Upper lobe of left lung (tissue), 6 donors: Measurements from ENCODE around the gene SAMD3. TPM values are rescaled to one million over a fixed set of nuclear protein-coding genes. Genes with fewer than 3 reads are reported as not detected.

ENCODE experiments used
- ATAC-seq, 2 donors: fragments of 200-7000 bp; cut with Tn5 transposase; one replicate each; pipeline ENCODE4 v1.9.1; 2022; ENCODE audit warnings: mild to moderate bottlenecking in 2 of 2, moderate library complexity in 2 of 2; ENCODE audit not compliant: low FRiP score in 2 of 2
- DNase-seq, 2 donors: peaks; one replicate each; pipeline ENCODE4 v3.0.0-alpha.2; 2019 to 2020
- H3K27ac ChIP-seq, 4 donors: fragments of 200-600 bp; sonication (generic); one replicate each; pipeline ENCODE4 v1.5.1; 2016 to 2019
- H3K27me3 ChIP-seq, 4 donors: fragments of 200-600 bp; sonication (generic); one replicate each; pipeline ENCODE4 v1.5.1; 2017 to 2019
- H3K36me3 ChIP-seq, 4 donors: fragments of 200-600 bp; sonication (generic); one replicate each; pipeline ENCODE4 v1.5.1; 2016 to 2019
- H3K4me1 ChIP-seq, 4 donors: fragments of 200-600 bp; sonication (generic); one replicate each; pipeline ENCODE4 v1.5.1; 2018 to 2019
- H3K4me3 ChIP-seq, 4 donors: fragments of 200-600 bp; sonication (generic); one replicate each; pipeline ENCODE4 v1.5.1; 2017 to 2019; ENCODE audit warnings: mild to moderate bottlenecking in 2 of 4, moderate library complexity in 1 of 4
- H3K9me3 ChIP-seq, 4 donors: fragments of 200-600 bp; sonication (generic); one replicate each; pipeline ENCODE4 v1.5.1; 2018 to 2019
- CTCF ChIP-seq, 6 experiments: fragments of 450-650 bp in 4 of 6; fragments of 200-600 bp in 2 of 6; sonication (generic) in 2 of 6; IDR thresholded peaks; one replicate each; pipeline ENCODE4 v1.5.1; 2016 to 2019; ENCODE audit warnings: antibody characterized with exemption in 6 of 6
- EP300 ChIP-seq, 4 donors: sonication (generic); formaldehyde crosslinking; IDR thresholded peaks; one replicate each; pipeline ENCODE4 v1.5.1; 2017; ENCODE audit warnings: antibody characterized with exemption in 4 of 4, control low read depth in 2 of 4
- POLR2A ChIP-seq, 4 donors: fragments of 450-650 bp; IDR thresholded peaks; one replicate each; pipeline ENCODE4 v1.5.1; 2016 to 2017; ENCODE audit warnings: antibody characterized with exemption in 4 of 4, mild to moderate bottlenecking in 2 of 4
- POLR2AphosphoS5 ChIP-seq, 2 donors: sonication (generic); formaldehyde crosslinking; IDR thresholded peaks; one replicate each; pipeline ENCODE4 v1.5.1; 2017; ENCODE audit warnings: antibody characterized with exemption in 2 of 2
- WGBS, 2 donors: methylation state at CpG; one replicate each; pipeline ENCODE4 v1.1.5; 2017 to 2018; 5-methylcytosine and 5-hydroxymethylcytosine counted together
- total RNA-seq, 6 donors: library from RNA; depleted of rRNA in 4 of 6; stranded (reverse); fragments of >200 nt in 4 of 6; gene quantifications; one replicate each; pipeline versions ENCODE4 v1.1.0 to v1.2.1, GENCODE V29; 2016 to 2021
- donor health status: DM: no; HTN: no; CAD: no; lungs with moderate emphysema.
- donor health status: DM: no; HTN: yes; CAD: no; lungs with severe emphysema.

Gene SAMD3
- total RNA-seq, 6 donors from 2014 or later, result 2.8 to 11.4 (median 5.2) TPM

DNA sequence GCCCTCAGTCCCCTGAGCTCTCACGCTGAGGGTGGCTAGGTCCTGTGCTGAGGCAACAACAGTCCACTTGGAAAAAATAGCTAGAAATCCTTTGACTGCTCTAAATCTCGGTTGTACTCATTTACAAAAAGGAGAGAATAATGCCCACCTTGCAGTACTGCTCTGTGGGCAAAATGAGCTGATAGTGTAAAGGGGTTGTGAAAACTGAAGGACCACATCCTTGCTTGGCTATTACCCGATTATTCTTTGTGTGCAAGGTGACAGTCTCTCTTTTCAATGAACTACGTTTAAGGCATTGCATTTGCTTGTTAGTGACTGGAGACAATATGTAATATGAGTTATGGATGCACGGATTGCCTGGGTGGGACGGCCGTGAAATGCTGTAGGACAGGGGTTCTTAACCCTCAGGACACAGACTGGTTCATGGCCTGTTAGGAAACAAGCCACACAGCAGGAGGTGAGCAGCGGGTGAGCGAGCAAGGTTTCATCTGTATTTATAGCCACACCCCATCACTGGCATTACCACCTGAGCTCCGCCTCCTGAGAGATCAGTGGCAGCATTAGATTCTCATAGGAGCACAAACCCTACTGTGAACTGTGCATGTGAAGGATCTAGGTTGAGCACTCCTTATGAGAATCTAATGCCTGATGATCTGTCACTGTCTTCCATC lies 14.6 kb downstream of the SAMD3 start:
- 93 to 95% methylated on average over 10 of the region's 10 CpGs for WGBS, 2 donors
- TF ChIP-seq POLR2A (IDR thresholded peaks at IDR 0.05), result no peak
- no peak for TF ChIP-seq POLR2AphosphoS5 (IDR thresholded peaks at IDR 0.05)
- TF ChIP-seq EP300 (IDR thresholded peaks at IDR 0.05), result no peak
- TF ChIP-seq CTCF (IDR thresholded peaks at IDR 0.05), result no peak

DNA sequence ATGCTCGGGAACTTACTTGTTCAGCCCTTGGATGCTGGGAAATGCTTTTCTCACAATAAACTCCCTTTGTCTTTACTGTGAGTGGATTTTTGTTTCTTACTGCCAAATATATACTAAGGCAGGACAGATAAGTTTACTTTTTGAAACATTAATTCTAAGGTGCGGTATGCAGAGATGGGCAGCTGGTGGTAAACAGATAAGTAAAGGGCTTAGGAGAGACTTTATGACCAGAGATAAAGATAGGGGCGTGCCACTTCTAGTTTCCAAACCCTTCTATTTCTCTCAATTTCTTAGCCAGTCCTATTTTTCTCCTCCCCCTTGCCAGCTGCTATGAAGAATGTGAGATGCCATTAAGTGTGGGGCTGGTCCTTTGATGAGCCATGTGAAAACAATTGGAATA lies 16.3 kb downstream of the SAMD3 start:
- Histone ChIP-seq H3K36me3 (no peaks in the 10 kb centered on the region), H3K4me1 (no peaks in the 10 kb centered on the region), H3K9me3 (no peaks in the 10 kb centered on the region), H3K4me3 (no peak overlapping the region), H3K27ac (no peak overlapping the region), H3K27me3 (no peaks in the 10 kb centered on the region)
- ATAC-seq (no peak), DNase-seq (no peak)
- 89 to 92% methylated on average over 3 of the region's 3 CpGs for WGBS, 2 donors
- TF ChIP-seq EP300 (IDR thresholded peaks at IDR 0.05) (no peak), POLR2AphosphoS5 (IDR thresholded peaks at IDR 0.05) (no peak), CTCF (IDR thresholded peaks at IDR 0.05) (no peak), POLR2A (IDR thresholded peaks at IDR 0.05) (no peak)

More for the DNA sequence above, 14.6 kb downstream of the SAMD3 start:
- H3K9me3 ChIP-seq, result no peaks in the 10 kb centered on the region
- ATAC-seq (no peak), DNase-seq (no peak)
- no peak overlapping the region for H3K27ac ChIP-seq
- H3K4me3 ChIP-seq, result no peak overlapping the region
- H3K27me3 ChIP-seq, result no peaks in the 10 kb centered on the region
- no peaks in the 10 kb centered on the region for H3K36me3 ChIP-seq
- no peaks in the 10 kb centered on the region for H3K4me1 ChIP-seq

- ATAC-seq (no peak), DNase-seq (no peak)
- 61 to 87% methylated on average over 3 of the region's 3 CpGs for WGBS, 2 donors
- TF ChIP-seq POLR2A (IDR thresholded peaks at IDR 0.05) (no peak), EP300 (IDR thresholded peaks at IDR 0.05) (no peak), CTCF (IDR thresholded peaks at IDR 0.05) (no peak), POLR2AphosphoS5 (IDR thresholded peaks at IDR 0.05) (no peak)
- no peak overlapping the region for H3K4me3 ChIP-seq
- H3K4me1 ChIP-seq, result no peaks in the 10 kb centered on the region
- H3K36me3 ChIP-seq, result no peaks in the 10 kb centered on the region
- no peaks in the 10 kb centered on the region for H3K9me3 ChIP-seq
- no peaks in the 10 kb centered on the region for H3K27me3 ChIP-seq
- H3K27ac ChIP-seq, result no peak overlapping the region
Observed at GRCh38 chr6:130204322-130204721, 18.4 kb downstream of the SAMD3 start.

GRCh38 chr6:130203370-130203769 lies 19.4 kb downstream of the SAMD3 start:
- H3K27ac ChIP-seq, result no peak overlapping the region
- 75 to 100% methylated on average over 1 of the region's 1 CpG for WGBS, 2 donors
- TF ChIP-seq EP300 (IDR thresholded peaks at IDR 0.05) (no peak), POLR2AphosphoS5 (IDR thresholded peaks at IDR 0.05) (no peak), POLR2A (IDR thresholded peaks at IDR 0.05) (no peak), CTCF (IDR thresholded peaks at IDR 0.05) (no peak)
- no peaks in the 10 kb centered on the region for H3K27me3 ChIP-seq
- no peak for DNase-seq
- no peaks in the 10 kb centered on the region for H3K36me3 ChIP-seq
- H3K4me1 ChIP-seq, result no peaks in the 10 kb centered on the region
- H3K4me3 ChIP-seq, result no peak overlapping the region
- no peaks in the 10 kb centered on the region for H3K9me3 ChIP-seq
- no peak for ATAC-seq

DNA sequence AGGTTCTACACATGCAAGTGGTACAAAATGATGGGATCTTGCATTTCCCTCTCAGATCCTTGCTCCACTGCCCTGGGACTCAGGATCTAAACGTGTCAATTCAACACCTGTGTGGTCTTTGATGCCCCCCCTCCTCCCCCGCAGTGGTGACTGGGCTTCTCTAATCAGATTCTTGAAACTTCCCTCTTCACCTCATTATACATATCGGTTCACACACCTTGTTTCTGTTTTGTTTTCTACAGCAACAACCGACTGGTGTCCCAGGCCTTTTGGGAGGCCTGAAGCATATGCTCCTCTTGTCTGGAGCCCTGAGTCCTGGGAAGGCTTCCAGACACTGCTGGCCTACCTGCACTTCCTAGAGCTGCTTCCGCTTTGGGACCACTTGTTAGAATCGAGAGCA lies 20.0 kb downstream of the SAMD3 start:
- Histone ChIP-seq H3K9me3 (no peaks in the 10 kb centered on the region), H3K27ac (no peak overlapping the region), H3K36me3 (no peaks in the 10 kb centered on the region), H3K27me3 (no peaks in the 10 kb centered on the region), H3K4me3 (no peak overlapping the region), H3K4me1 (no peaks in the 10 kb centered on the region)
- TF ChIP-seq CTCF (IDR thresholded peaks at IDR 0.05) (no peak), POLR2A (IDR thresholded peaks at IDR 0.05) (no peak), EP300 (IDR thresholded peaks at IDR 0.05) (no peak), POLR2AphosphoS5 (IDR thresholded peaks at IDR 0.05) (no peak)
- DNase-seq (no peak), ATAC-seq (no peak)
- 50 to 56% methylated on average over 6 of the region's 6 CpGs for WGBS, 2 donors
